HCT116 (cell line): ENCODE results near the gene TFAP2D. TPM values are rescaled to one million over a fixed set of nuclear protein-coding genes. Genes with fewer than 3 reads are reported as not detected.

ENCODE experiments used
- ATAC-seq: fragments of 200-7000 bp; cut with Tn5 transposase; 2 replicates; pipeline ENCODE4 v1.9.1; 2020; ENCODE audit warnings: mild to moderate bottlenecking, moderate library complexity
- BruUV-seq: library from RNA; stranded (reverse); fragments of 400-500 nt; replicated peaks from 2 replicates; lab custom pipeline; 2021; lab: Mats Ljungman, UMichigan
- CTCF ChIA-PET: fragments of 300-600 bp; sonication (Branson Sonifier 250); formaldehyde crosslinking; loops from one replicate; lab custom pipeline; 2021; ENCODE audit warnings: antibody characterized with exemption; lab: Charles Lee
- POLR2A ChIA-PET: fragments of 300-600, 350-600 bp; sonication (Branson Sonifier 250); formaldehyde crosslinking; loops from one replicate; lab custom pipeline; 2021; ENCODE audit warnings: antibody characterized with exemption; lab: Charles Lee
- RAD21 ChIA-PET, 2 experiments: fragments of 300-600 bp; sonication (Branson Sonifier 250); formaldehyde crosslinking; loops; one replicate each; lab custom pipeline; 2023; ENCODE audit warnings: low total read pairs in 2 of 2; ENCODE audit not compliant: uncharacterized antibody in 2 of 2, unreplicated experiment in 2 of 2, low non-redundant PET in 1 of 2; lab: Charles Lee
- DNase-seq: peaks from one replicate; pipeline ENCODE4 v3.0.0-alpha.2; 2010; ENCODE audit warnings: low read depth, low spot score
- H2AFZ ChIP-seq: fragments of 200-600 bp; shearing (Covaris generic), sonication (generic); 2 replicates; pipeline ENCODE4 v1.6.1; 2017; ENCODE audit warnings: low read depth, mixed run types, mixed read lengths, antibody characterized with exemption, low read length; ENCODE audit not compliant: poor library complexity, severe bottlenecking
- H3K27ac ChIP-seq: 2 replicates; pipeline ENCODE4 v1.5.1; 2012; ENCODE audit warnings: low read depth, low read length
- H3K27me3 ChIP-seq: fragments of 200-600 bp; sonication (generic); 2 replicates; pipeline ENCODE4 v1.6.1; 2016; ENCODE audit warnings: mixed run types, low read length, mixed read lengths; ENCODE audit not compliant: insufficient read depth
- H3K36me3 ChIP-seq, 2 experiments: fragments of 200-500 bp in 1 of 2; fragments of 200-600 bp in 1 of 2; sonication (Bioruptor generic) in 1 of 2; sonication (generic) in 1 of 2; 2 replicates each; pipeline versions ENCODE4 v1.5.1 to v1.6.1; 2014 to 2016; ENCODE audit warnings: low read length in 2 of 2, inconsistent platforms in 1 of 2, mixed read lengths in 1 of 2, mixed run types in 1 of 2; ENCODE audit not compliant: insufficient read depth in 2 of 2, control insufficient read depth in 1 of 2
- H3K4me1 ChIP-seq, 2 experiments: fragments of 200-600 bp in 1 of 2; sonication (generic) in 1 of 2; 2 replicates each; pipeline versions ENCODE4 v1.5.1 to v1.6.1; 2012 to 2017; ENCODE audit warnings: low read length in 2 of 2, inconsistent platforms in 1 of 2, mild to moderate bottlenecking in 1 of 2, mixed read lengths in 1 of 2, mixed run types in 1 of 2, moderate library complexity in 1 of 2; ENCODE audit not compliant: insufficient read depth in 2 of 2, control insufficient read depth in 1 of 2
- H3K4me2 ChIP-seq: fragments of 200-600 bp; sonication (generic); 2 replicates; pipeline ENCODE4 v1.6.1; 2017; ENCODE audit warnings: mixed run types, low read length, mixed read lengths
- H3K4me3 ChIP-seq, 2 experiments: fragments of 200-600 bp in 1 of 2; sonication (generic) in 1 of 2; replicated peaks in 1 of 2; 2 replicates each; pipeline ENCODE4 v1.5.1; 2011 to 2016; ENCODE audit warnings: low read length in 2 of 2, control low read depth in 1 of 2, low read depth in 1 of 2, mild to moderate bottlenecking in 1 of 2, mixed read lengths in 1 of 2, mixed run types in 1 of 2
- H3K79me2 ChIP-seq: fragments of 200-600 bp; sonication (generic); 2 replicates; pipeline ENCODE4 v1.6.1; 2017; ENCODE audit warnings: mild to moderate bottlenecking, mixed run types, low read length, moderate library complexity, mixed read lengths; ENCODE audit not compliant: insufficient read depth
- H3K9ac ChIP-seq: fragments of 200-600 bp; sonication (generic); 2 replicates; pipeline ENCODE4 v1.6.1; 2016; ENCODE audit warnings: low read length, mixed read lengths
- H3K9me2 ChIP-seq: fragments of 200-600 bp; sonication (generic), shearing (Covaris generic); 2 replicates; pipeline ENCODE4 v1.6.1; 2017; ENCODE audit warnings: mixed run types, mild to moderate bottlenecking, moderate library complexity; ENCODE audit not compliant: insufficient read depth
- H3K9me3 ChIP-seq, 2 experiments: fragments of 200-500 bp in 1 of 2; fragments of 200-600 bp in 1 of 2; sonication (Bioruptor generic) in 1 of 2; sonication (generic) in 1 of 2; 2 replicates each; pipeline ENCODE4 v1.6.1; 2014 to 2017; ENCODE audit warnings: low read length in 2 of 2, mixed read lengths in 2 of 2, inconsistent platforms in 1 of 2, low read depth in 1 of 2, mild to moderate bottlenecking in 1 of 2, mixed run types in 1 of 2, moderate library complexity in 1 of 2; ENCODE audit not compliant: control insufficient read depth in 1 of 2, insufficient read depth in 1 of 2
- H4K20me1 ChIP-seq: fragments of 200-600 bp; sonication (generic), shearing (Covaris generic); 2 replicates; pipeline ENCODE4 v1.6.1; 2017; ENCODE audit warnings: mixed run types, mild to moderate bottlenecking, moderate library complexity; ENCODE audit not compliant: insufficient read depth
- ATF3 ChIP-seq: IDR thresholded peaks from 2 replicates; pipeline ENCODE4 v1.6.1; 2012
- CEBPB ChIP-seq: IDR thresholded peaks from 2 replicates; pipeline ENCODE4 v1.6.1; 2012; ENCODE audit warnings: low read depth
- EGR1 ChIP-seq: IDR thresholded peaks from 2 replicates; pipeline ENCODE4 v1.6.1; 2012; ENCODE audit warnings: low read depth
- ELF1 ChIP-seq: IDR thresholded peaks from 2 replicates; pipeline ENCODE4 v1.6.1; 2012; ENCODE audit warnings: low read depth, borderline replicate concordance
- EZH2phosphoT487 ChIP-seq: fragments of 200-600 bp; IDR thresholded peaks from 2 replicates; pipeline ENCODE4 v1.6.1; 2018; ENCODE audit warnings: antibody characterized with exemption, borderline replicate concordance
- JUND ChIP-seq: IDR thresholded peaks from 2 replicates; pipeline ENCODE4 v1.6.1; 2012
- MAX ChIP-seq: IDR thresholded peaks from 2 replicates; pipeline ENCODE4 v1.6.1; 2012
- POLR2A ChIP-seq: IDR thresholded peaks from 2 replicates; pipeline ENCODE4 v1.7.0; 2011; ENCODE audit warnings: borderline replicate concordance; ENCODE audit not compliant: insufficient read depth, insufficient read length; ENCODE audit errors: extremely low read depth
- SIN3A ChIP-seq: IDR thresholded peaks from 2 replicates; pipeline ENCODE4 v1.6.1; 2012; ENCODE audit warnings: low read depth
- SP1 ChIP-seq: IDR thresholded peaks from 2 replicates; pipeline ENCODE4 v1.6.1; 2012; ENCODE audit warnings: low read depth
- SRF ChIP-seq: IDR thresholded peaks from 2 replicates; pipeline ENCODE4 v1.6.1; 2012; ENCODE audit warnings: low read depth
- TCF7L2 ChIP-seq: IDR thresholded peaks from 2 replicates; pipeline ENCODE4 v1.7.0; 2011; ENCODE audit warnings: borderline replicate concordance, inconsistent platforms; ENCODE audit not compliant: insufficient read depth, insufficient read length; ENCODE audit errors: extremely low read depth
- ZBTB33 ChIP-seq: IDR thresholded peaks from 2 replicates; pipeline ENCODE4 v1.6.1; 2011; ENCODE audit warnings: mild to moderate bottlenecking, low read length, moderate library complexity; ENCODE audit not compliant: insufficient replicate concordance; ENCODE audit errors: extremely low read depth
- ZNF274 ChIP-seq: fragments of 200-500 bp; sonication (Bioruptor generic); IDR thresholded peaks from 2 replicates; pipeline ENCODE4 v1.6.1; 2014; ENCODE audit warnings: mild to moderate bottlenecking, low read depth, low read length, inconsistent platforms
- intact Hi-C: fragments of 100-400 bp; cut with micrococcal nuclease; formaldehyde crosslinking; loops from 2 replicates; pipeline ENCODE4 v1.10.0; 2022
- total RNA-seq: library from RNA; stranded (reverse); gene quantifications from one replicate; pipeline ENCODE4 v1.2.1, GENCODE V29; 2021; ENCODE audit not compliant: unreplicated experiment

Gene TFAP2D
- total RNA-seq, 1 experiment from 2014 or later = not detected

GRCh38 chr6:50722829-50723554 is 9.7 kb downstream of the TFAP2D start:
- DNase-seq = no peak
- ChIA-PET POLR2A (no interaction called here), CTCF (no interaction called here), RAD21 (no interaction called here)
- intact Hi-C loops = no loop called here
- Histone ChIP-seq H3K9me3 (peaks cover 0 to 9% of the 10 kb centered on the region in 2 experiments; a peak in 2 of 4 replicates), H3K9ac (no peak overlapping the region), H4K20me1 (no peaks in the 10 kb centered on the region), H3K4me2 (no peak overlapping the region), H3K4me1 (no peaks in the 10 kb centered on the region), H3K27ac (no peak overlapping the region), H3K36me3 (no peaks in the 10 kb centered on the region), H3K79me2 (no peaks in the 10 kb centered on the region), H3K4me3 (no peak overlapping the region), H3K27me3 (no peaks in the 10 kb centered on the region), H2AFZ (no peak overlapping the region), H3K9me2 (no peaks in the 10 kb centered on the region)
- TF ChIP-seq POLR2A (no peak), EGR1 (no peak), CEBPB (no peak), MAX (no peak), ZNF274 (no peak), ATF3 (no peak), ELF1 (no peak), SP1 (no peak), SIN3A (no peak), SRF (no peak), TCF7L2 (no peak), EZH2phosphoT487 (no peak), JUND (no peak), ZBTB33 (no peak)
- BruUV-seq = no TSS peak
- no peak for ATAC-seq
